Ishikawa (cell line): ENCODE measurements around the gene MAST4.

Source experiments
- CEBPB ChIP-seq: IDR thresholded peaks from 2 replicates; pipeline ENCODE4 v1.6.1; 2012
- CREB1 ChIP-seq: IDR thresholded peaks from 2 replicates; pipeline ENCODE4 v1.6.1; 2012; ENCODE audit warnings: low read depth
- EGR1 ChIP-seq: IDR thresholded peaks from 2 replicates; pipeline ENCODE4 v1.6.1; 2012
- EP300 ChIP-seq: IDR thresholded peaks from 2 replicates; pipeline ENCODE4 v1.6.1; 2012; ENCODE audit warnings: borderline replicate concordance
- FOXM1 ChIP-seq: IDR thresholded peaks from 2 replicates; pipeline ENCODE4 v1.6.1; 2012; ENCODE audit warnings: low read depth, borderline replicate concordance
- MAX ChIP-seq: IDR thresholded peaks from 2 replicates; pipeline ENCODE4 v1.6.1; 2012
- NFIC ChIP-seq: IDR thresholded peaks from 2 replicates; pipeline ENCODE4 v1.6.1; 2012
- RAD21 ChIP-seq: IDR thresholded peaks from 2 replicates; pipeline ENCODE4 v1.6.1; 2012; ENCODE audit warnings: low read depth
- REST ChIP-seq: IDR thresholded peaks from 2 replicates; pipeline ENCODE4 v1.6.1; 2012; ENCODE audit warnings: low read depth, mild to moderate bottlenecking
- TAF1 ChIP-seq: IDR thresholded peaks from 2 replicates; pipeline ENCODE4 v1.6.1; 2012; ENCODE audit warnings: low read depth, mild to moderate bottlenecking
- TCF12 ChIP-seq: IDR thresholded peaks from 2 replicates; pipeline ENCODE4 v1.6.1; 2012; ENCODE audit warnings: low read depth
- TEAD4 ChIP-seq: IDR thresholded peaks from 2 replicates; pipeline ENCODE4 v1.6.1; 2012
- USF1 ChIP-seq: IDR thresholded peaks from 2 replicates; pipeline ENCODE4 v1.6.1; 2012
- YY1 ChIP-seq: IDR thresholded peaks from 2 replicates; pipeline ENCODE4 v1.6.1; 2012; ENCODE audit warnings: low read depth
- ZBTB7A ChIP-seq: IDR thresholded peaks from 2 replicates; pipeline ENCODE4 v1.6.1; 2012; ENCODE audit warnings: low read depth

MAST4 gene

GRCh38 chr5:67199859-67200258 is 603.7 kb downstream of the MAST4 start:
- TF ChIP-seq REST (no peak), CEBPB (no peak), ZBTB7A (no peak), FOXM1 (no peak), USF1 (no peak), TCF12 (no peak), MAX (no peak), CREB1 (no peak), EP300 (no peak), RAD21 (no peak), EGR1 (no peak), NFIC (no peak), TAF1 (no peak), TEAD4 (no peak), YY1 (no peak)

GRCh38 chr5:67200809-67201562 is 604.8 kb downstream of the MAST4 start:
- no peak for TF ChIP-seq TEAD4
- TF ChIP-seq NFIC = no peak
- TF ChIP-seq USF1 = no peak
- TF ChIP-seq CREB1 = no peak
- no peak for TF ChIP-seq ZBTB7A
- no peak for TF ChIP-seq FOXM1
- TF ChIP-seq EP300 = no peak
- no peak for TF ChIP-seq CEBPB

GRCh38 chr5:67201897-67202549 is 605.8 kb downstream of the MAST4 start:
- TF ChIP-seq REST = no peak
- TF ChIP-seq EGR1 = no peak

GRCh38 chr5:67202828-67203227 is 606.6 kb downstream of the MAST4 start:
- no peak for TF ChIP-seq CREB1
- TF ChIP-seq ZBTB7A = no peak
- no peak for TF ChIP-seq MAX
- no peak for TF ChIP-seq USF1
- no peak for TF ChIP-seq EGR1

- TF ChIP-seq NFIC (no peak), FOXM1 (no peak), YY1 (no peak), TCF12 (no peak), MAX (no peak), CREB1 (no peak)
These were observed 607.5 kb downstream of the MAST4 start for GRCh38 chr5:67203701-67204074.

GRCh38 chr5:67204821-67205220 is 608.6 kb downstream of the MAST4 start:
- TF ChIP-seq USF1 (no peak), MAX (no peak), CEBPB (no peak), EP300 (no peak), TAF1 (no peak), ZBTB7A (no peak), FOXM1 (no peak), REST (no peak), TEAD4 (no peak), YY1 (no peak), TCF12 (no peak), NFIC (no peak), CREB1 (no peak), EGR1 (no peak), RAD21 (no peak)
